A549 (cell line): ENCODE measurements around the gene SNTG2. TPM values are rescaled to one million over a fixed set of nuclear protein-coding genes. Genes with fewer than 3 reads are reported as not detected.

ENCODE experiments used
- ATAC-seq, 2 experiments: fragments of 200-7000 bp in 1 of 2; fragments of >200 bp in 1 of 2; cut with Nextera tagmentation in 1 of 2; cut with Tn5 transposase in 1 of 2; 3 replicates each; pipeline versions ENCODE4 v1.8.0 to v1.9.1; 2018 to 2020; ENCODE audit warnings: mild to moderate bottlenecking in 1 of 2, moderate library complexity in 1 of 2
- CTCF ChIA-PET: fragments of 300-600 bp; sonication (Branson Sonifier 250); formaldehyde crosslinking; extraction: SDS; loops from one replicate; lab custom pipeline; 2021; ENCODE audit warnings: antibody characterized with exemption, inconsistent platforms; lab: Yijun Ruan, JAX
- POLR2A ChIA-PET: fragments of 350-600 bp; formaldehyde crosslinking; extraction: SDS; loops from one replicate; lab custom pipeline; 2021; ENCODE audit warnings: antibody characterized with exemption, inconsistent platforms; lab: Yijun Ruan, JAX
- DNase-seq, 2 experiments: peaks; one replicate each; pipeline versions ENCODE4 v3.0.0 to v3.0.0-alpha.2; 2011 to 2016; ENCODE audit warnings: low read depth in 1 of 2, low spot score in 1 of 2
- FAIRE-seq: peaks from 2 replicates; lab custom pipeline; 2011; peaks lifted over from hg19 to GRCh38; lab: Jason Lieb, UNC
- H3K27ac ChIP-seq, 2 experiments: fragments of >200 bp; sonication (Bioruptor Twin); formaldehyde crosslinking; 3 replicates each; pipeline ENCODE4 v1.5.1; 2016 to 2017
- H3K4me1 ChIP-seq: fragments of >200 bp; sonication (Bioruptor Twin); formaldehyde crosslinking; 3 replicates; pipeline ENCODE4 v1.6.1; 2016
- H3K4me2 ChIP-seq: fragments of >200 bp; sonication (Bioruptor Twin); formaldehyde crosslinking; 3 replicates; pipeline ENCODE4 v1.6.1; 2016
- H3K4me3 ChIP-seq: fragments of >200 bp; sonication (Bioruptor Twin); formaldehyde crosslinking; 3 replicates; pipeline ENCODE4 v1.5.1; 2016
- H3K9me3 ChIP-seq: fragments of >200 bp; sonication (Bioruptor Twin); formaldehyde crosslinking; 3 replicates; pipeline ENCODE4 v1.6.1; 2016
- ATOH8 ChIP-seq: fragments of 250-450 bp; sonication (Bioruptor Pico); IDR thresholded peaks from 2 replicates; pipeline ENCODE4 v1.5.0; 2020; ENCODE audit warnings: low read depth, mild to moderate bottlenecking, moderate library complexity
- BHLHE40 ChIP-seq: IDR thresholded peaks from 2 replicates; pipeline ENCODE4 v1.6.1; 2012; ENCODE audit warnings: low read depth, low read length, inconsistent platforms
- CBX2 ChIP-seq: fragments of 200-600 bp; sonication (generic); IDR thresholded peaks from 2 replicates; pipeline ENCODE4 v1.6.1; 2016; ENCODE audit warnings: low read depth, mild to moderate bottlenecking, borderline replicate concordance
- EHF ChIP-seq: fragments of 250-450 bp; sonication (Bioruptor Pico); IDR thresholded peaks from 2 replicates; pipeline ENCODE4 v1.5.0; 2020; ENCODE audit warnings: mild to moderate bottlenecking
- EHMT2 ChIP-seq: fragments of 200-600 bp; sonication (generic); IDR thresholded peaks from 2 replicates; pipeline ENCODE4 v1.6.1; 2016; ENCODE audit warnings: antibody characterized with exemption, low read depth, mild to moderate bottlenecking, moderate library complexity
- ELK1 ChIP-seq: fragments of 150-350 bp; IDR thresholded peaks from 2 replicates; pipeline ENCODE4 v1.6.1; 2014; ENCODE audit warnings: low read depth, mild to moderate bottlenecking, low read length
- ESRRA ChIP-seq: fragments of 150-350 bp; IDR thresholded peaks from 2 replicates; pipeline ENCODE4 v1.6.1; 2014; ENCODE audit warnings: mild to moderate bottlenecking, low read length, borderline replicate concordance
- GATA3 ChIP-seq: IDR thresholded peaks from 2 replicates; pipeline ENCODE4 v1.6.1; 2012; ENCODE audit warnings: borderline replicate concordance
- HEYL ChIP-seq: fragments of 250-450 bp; sonication (Bioruptor Pico); IDR thresholded peaks from 2 replicates; pipeline ENCODE4 v1.8.0; 2021; ENCODE audit warnings: mild to moderate bottlenecking, moderate library complexity
- HMGXB4 ChIP-seq: fragments of 250-450 bp; sonication (Bioruptor Pico); IDR thresholded peaks from 2 replicates; pipeline ENCODE4 v1.5.0; 2021; ENCODE audit warnings: mild to moderate bottlenecking, moderate library complexity, borderline replicate concordance
- JUNB ChIP-seq: fragments of >200 bp; sonication (Bioruptor Twin); formaldehyde crosslinking; IDR thresholded peaks from 2 replicates; pipeline ENCODE4 v1.6.1; 2016
- KDM1A ChIP-seq: fragments of 200-600 bp; sonication (generic); IDR thresholded peaks from 2 replicates; pipeline ENCODE4 v1.6.1; 2016; ENCODE audit warnings: low read depth, mild to moderate bottlenecking
- KDM5A ChIP-seq: fragments of 200-600 bp; sonication (generic); IDR thresholded peaks from 2 replicates; pipeline ENCODE4 v1.6.1; 2016; ENCODE audit warnings: antibody characterized with exemption, mild to moderate bottlenecking
- MAZ ChIP-seq: fragments of 150-350 bp; IDR thresholded peaks from 2 replicates; pipeline ENCODE4 v1.6.1; 2014; ENCODE audit warnings: antibody characterized with exemption, low read depth, low read length, borderline replicate concordance
- MYC ChIP-seq: IDR thresholded peaks from 2 replicates; pipeline ENCODE4 v1.6.1; 2012; ENCODE audit warnings: mild to moderate bottlenecking, inconsistent platforms, low read length, improper control_type of control experiment, borderline replicate concordance
- PBX3 ChIP-seq: IDR thresholded peaks from 2 replicates; pipeline ENCODE4 v1.6.1; 2012
- PHF8 ChIP-seq: fragments of 200-600 bp; sonication (generic); IDR thresholded peaks from 2 replicates; pipeline ENCODE4 v1.6.1; 2016; ENCODE audit warnings: low read depth, mild to moderate bottlenecking, antibody characterized with exemption, moderate library complexity, borderline replicate concordance
- POLR2A ChIP-seq: IDR thresholded peaks from 2 replicates; pipeline ENCODE4 v1.6.1; 2012; ENCODE audit warnings: mild to moderate bottlenecking, low read length
- POLR2AphosphoS2 ChIP-seq: conservative IDR thresholded peaks from 2 replicates; pipeline ENCODE4 v1.6.1; 2012; ENCODE audit warnings: low read length, improper control_type of control experiment, inconsistent platforms
- RAD21 ChIP-seq, 2 experiments: fragments of >200 bp in 1 of 2; sonication (Bioruptor Twin) in 1 of 2; formaldehyde crosslinking in 1 of 2; IDR thresholded peaks in 1 of 2; conservative IDR thresholded peaks in 1 of 2; 2 replicates in 1 of 2; 3 replicates in 1 of 2; pipeline ENCODE4 v1.6.1; 2012 to 2018; ENCODE audit warnings: inconsistent platforms in 1 of 2
- RCOR1 ChIP-seq: fragments of 150-350 bp; IDR thresholded peaks from 2 replicates; pipeline ENCODE4 v1.6.1; 2014; ENCODE audit warnings: antibody characterized with exemption, low read length, low read depth
- RNF2 ChIP-seq: fragments of 200-600 bp; sonication (generic); IDR thresholded peaks from 2 replicates; pipeline ENCODE4 v1.6.1; 2016; ENCODE audit warnings: low read depth, mild to moderate bottlenecking, antibody characterized with exemption, moderate library complexity, borderline replicate concordance
- SMC3 ChIP-seq: fragments of >200 bp; sonication (Bioruptor Twin); formaldehyde crosslinking; IDR thresholded peaks from 3 replicates; pipeline ENCODE4 v1.6.1; 2018; ENCODE audit warnings: inconsistent platforms
- TFCP2L1 ChIP-seq: fragments of 250-450 bp; sonication (Bioruptor Pico); IDR thresholded peaks from 2 replicates; pipeline ENCODE4 v1.5.0; 2021; ENCODE audit warnings: mild to moderate bottlenecking
- TP53 ChIP-seq: fragments of 250-450 bp; sonication (Bioruptor Pico); IDR thresholded peaks from 2 replicates; pipeline ENCODE4 v1.5.0; 2021; ENCODE audit warnings: mild to moderate bottlenecking, moderate library complexity
- USF2 ChIP-seq: fragments of 450-650 bp; IDR thresholded peaks from 2 replicates; pipeline ENCODE4 v1.6.1; 2014; ENCODE audit warnings: antibody characterized with exemption
- ZC3H11A ChIP-seq: fragments of 450-650 bp; IDR thresholded peaks from 2 replicates; pipeline ENCODE4 v1.6.1; 2014; ENCODE audit warnings: antibody characterized with exemption, mild to moderate bottlenecking
- ZFP36 ChIP-seq: fragments of 450-650 bp; IDR thresholded peaks from 2 replicates; pipeline ENCODE4 v1.6.1; 2014; ENCODE audit warnings: borderline replicate concordance; ENCODE audit not compliant: partially characterized antibody
- ZNF302 ChIP-seq: fragments of 250-450 bp; sonication (Bioruptor Pico); IDR thresholded peaks from 2 replicates; pipeline ENCODE4 v1.9.0; 2021; ENCODE audit warnings: inconsistent platforms, mild to moderate bottlenecking, moderate library complexity
- ZSCAN20 ChIP-seq: fragments of 250-450 bp; sonication (Bioruptor Pico); IDR thresholded peaks from 2 replicates; pipeline ENCODE4 v1.8.0; 2022; ENCODE audit warnings: mild to moderate bottlenecking, moderate library complexity
- WGBS: methylation state at CpG from one replicate; pipeline ENCODE4 v1.1.6; 2017; ENCODE audit errors: missing lambda C conversion rate; 5-methylcytosine and 5-hydroxymethylcytosine counted together
- polyA plus RNA-seq, 4 experiments: library from polyadenylated mRNA; depleted of rRNA in 3 of 4; stranded (reverse); fragments of >200 nt; fragmentation: RNase III in 1 of 4; extraction: RNeasy Plus Mini Kit Qiagen cat#74134 plus additional on column Dnase treatment in 1 of 4; gene quantifications; 2 replicates in 3 of 4; 3 replicates in 1 of 4; pipeline ENCODE4 v1.2.3, GENCODE V29; 2011 to 2017

SNTG2 gene
- polyA plus RNA-seq, 2 of the 4 experiments (the other 2 are of a cell fraction): not detected

GRCh38 chr2:1369905-1370304 lies 419.3 kb downstream of the SNTG2 start (continued):
- no peak for TF ChIP-seq PHF8

GRCh38 chr2:1370461-1370860 lies 419.8 kb downstream of the SNTG2 start:
- POLR2A ChIA-PET: no interaction called here
- WGBS: 5% methylated on average over 4 of the region's 4 CpGs
- H3K27ac ChIP-seq: no peak overlapping the region
- no peaks in the 10 kb centered on the region for H3K9me3 ChIP-seq
- no peak for ATAC-seq
- no peak overlapping the region for H3K4me2 ChIP-seq
- TF ChIP-seq RCOR1 (no peak), ZC3H11A (no peak), SMC3 (no peak), KDM5A (no peak), KDM1A (no peak), GATA3 (no peak), ZSCAN20 (CRISPR knock-in tag) (no peak), EHMT2 (no peak), ZNF302 (no peak), POLR2AphosphoS2 (no peak), USF2 (no peak), TP53 (CRISPR knock-in tag) (no peak), PBX3 (no peak), RNF2 (no peak), HMGXB4 (CRISPR knock-in tag) (no peak), BHLHE40 (no peak), ZFP36 (no peak)
- TF ChIP-seq, all 56 proteins: peak for 0
- no peaks in the 10 kb centered on the region for H3K4me1 ChIP-seq
- no peak overlapping the region for H3K4me3 ChIP-seq
- FAIRE-seq: no peak
- CTCF ChIA-PET: no interaction called here
- no peak for DNase-seq

GRCh38 chr2:1371082-1371481 lies 420.4 kb downstream of the SNTG2 start:
- POLR2A ChIA-PET: no interaction called here
- FAIRE-seq: no peak
- DNase-seq: no peak
- no peaks in the 10 kb centered on the region for H3K4me1 ChIP-seq
- H3K27ac ChIP-seq: no peak overlapping the region
- CTCF ChIA-PET: no interaction called here
- H3K4me3 ChIP-seq: no peak overlapping the region
- TF ChIP-seq ATOH8 (CRISPR knock-in tag) (no peak), HEYL (no peak), KDM1A (no peak), JUNB (no peak), GATA3 (no peak), EHF (CRISPR knock-in tag) (no peak), ELK1 (no peak), CBX2 (no peak), ZC3H11A (no peak), TFCP2L1 (CRISPR knock-in tag) (no peak), POLR2A (no peak), ESRRA (no peak), PHF8 (no peak), MAZ (no peak), ZNF302 (no peak), MYC (no peak), RNF2 (no peak), RAD21 (conservative IDR thresholded peaks at IDR 0.05 in 1 of 2, IDR thresholded peaks at IDR 0.05 in 1 of 2) (no peak), RCOR1 (no peak)
- TF ChIP-seq, all 56 proteins: peak for 0
- WGBS: 20% methylated on average over 11 of the region's 11 CpGs
- ATAC-seq: no peak
- H3K9me3 ChIP-seq: no peaks in the 10 kb centered on the region
- no peak overlapping the region for H3K4me2 ChIP-seq
